ENCODE data around the gene SLC1A2. TPM values are rescaled to one million over a fixed set of nuclear protein-coding genes. Genes with fewer than 3 reads are reported as not detected.

Gene SLC1A2
- total and polyA plus RNA-seq, 7 experiments from 2014 or later: 0.13 to 0.69 (median 0.24) TPM; not detected in 4

DNA sequence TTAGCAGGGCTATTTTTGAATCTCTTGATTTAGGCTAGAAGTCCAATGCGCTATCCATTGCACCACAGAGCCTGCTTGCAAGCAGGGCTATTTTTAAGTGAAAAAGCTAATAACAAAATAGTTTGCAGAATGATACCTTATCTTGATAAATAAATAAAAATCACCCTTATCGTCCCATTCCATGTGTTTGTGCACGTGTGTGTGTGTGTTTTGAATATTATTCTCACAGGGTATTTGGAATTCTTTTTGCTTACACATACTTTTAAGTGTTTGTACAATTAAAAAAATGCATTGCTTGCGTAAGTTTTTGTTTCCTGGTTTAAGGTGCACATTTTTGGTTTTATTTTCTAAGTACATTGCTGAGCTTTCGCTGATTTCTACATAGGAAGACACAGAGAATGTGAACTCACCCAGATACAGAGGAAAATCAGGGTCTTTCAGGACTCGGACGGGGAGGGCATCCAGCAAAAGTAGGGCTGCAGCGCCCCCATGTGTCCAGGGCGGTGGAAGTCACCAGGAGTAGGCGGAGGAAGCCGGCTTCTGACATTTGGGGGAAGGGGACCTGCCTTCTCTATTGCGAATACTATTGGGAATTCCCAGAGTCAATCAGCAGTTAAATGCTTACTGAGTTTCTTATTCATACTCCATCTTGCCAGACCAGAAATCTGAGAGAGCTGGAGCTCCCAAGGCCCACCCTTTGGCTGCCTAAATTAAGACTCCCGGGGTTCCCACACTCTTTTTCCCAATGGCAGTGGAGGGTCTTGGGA is 27.3 kb downstream of the SLC1A2 start:
- no peaks in the 10 kb centered on the region for H3K27me3 ChIP-seq (ENCODE audit: control insufficient read depth in 2 of 2, insufficient read depth in 2 of 2, low read length in 2 of 2)
- peak overlapping the region; percentile 13 to 78 (median 63) for H3K4me3 Mint-ChIP-seq
- no peaks in the 10 kb centered on the region for H3K36me3 ChIP-seq (ENCODE audit: control insufficient read depth in 2 of 3, insufficient read depth in 3 of 3, low read length in 3 of 3)
- ATAC-seq (peak; percentile 93), DNase-seq (peak; percentile 70 to 93 (median 82))
- H3K4me1 Mint-ChIP-seq: peaks cover 8 to 35% (median 30%) of the 10 kb centered on the region in 7 donors
- H3K4me3 ChIP-seq (ENCODE audit: low read length): no peak overlapping the region
- CTCF ChIA-PET: interaction anchor here (0.5 to 7.3 kb wide), 26 partner anchors 12 to 928 kb away, joined by 3 to 99 read pairs (median 4); partner anchors contain the start of gene ELF5
- peaks cover 0 to 19% (median 0%) of the 10 kb centered on the region in 5 donors for H3K27me3 Mint-ChIP-seq
- POLR2A ChIA-PET: interaction anchor here (0.6 to 1.6 kb wide), 7 partner anchors 174 to 465 kb away, joined by 3 to 5 read pairs (median 4); no protein-coding TSS in a partner anchor
- H3K9me3 ChIP-seq (ENCODE audit: control insufficient read depth in 2 of 3, low read length in 3 of 3): no peaks in the 10 kb centered on the region
- H3K36me3 Mint-ChIP-seq: no peaks in the 10 kb centered on the region
- peak overlapping the region in 6 of 9 donors; percentile 25 to 86 (median 59) for H3K27ac Mint-ChIP-seq
- intact Hi-C loops (cut with micrococcal nuclease): loop anchor here (1.0 to 5.0 kb wide), 18 partner anchors 49 to 879 kb away; partner anchors contain the start of gene ELF5 (in 2 of the 2)
- no peaks in the 10 kb centered on the region for H3K9me3 Mint-ChIP-seq
- H3K4me1 ChIP-seq (ENCODE audit: control insufficient read depth in 2 of 2, insufficient read depth in 2 of 2, low read length in 2 of 2): peaks cover 0 to 17% of the 10 kb centered on the region in 2 donors
- H3K27ac ChIP-seq (ENCODE audit: low read depth, low read length): no peak overlapping the region

DNA sequence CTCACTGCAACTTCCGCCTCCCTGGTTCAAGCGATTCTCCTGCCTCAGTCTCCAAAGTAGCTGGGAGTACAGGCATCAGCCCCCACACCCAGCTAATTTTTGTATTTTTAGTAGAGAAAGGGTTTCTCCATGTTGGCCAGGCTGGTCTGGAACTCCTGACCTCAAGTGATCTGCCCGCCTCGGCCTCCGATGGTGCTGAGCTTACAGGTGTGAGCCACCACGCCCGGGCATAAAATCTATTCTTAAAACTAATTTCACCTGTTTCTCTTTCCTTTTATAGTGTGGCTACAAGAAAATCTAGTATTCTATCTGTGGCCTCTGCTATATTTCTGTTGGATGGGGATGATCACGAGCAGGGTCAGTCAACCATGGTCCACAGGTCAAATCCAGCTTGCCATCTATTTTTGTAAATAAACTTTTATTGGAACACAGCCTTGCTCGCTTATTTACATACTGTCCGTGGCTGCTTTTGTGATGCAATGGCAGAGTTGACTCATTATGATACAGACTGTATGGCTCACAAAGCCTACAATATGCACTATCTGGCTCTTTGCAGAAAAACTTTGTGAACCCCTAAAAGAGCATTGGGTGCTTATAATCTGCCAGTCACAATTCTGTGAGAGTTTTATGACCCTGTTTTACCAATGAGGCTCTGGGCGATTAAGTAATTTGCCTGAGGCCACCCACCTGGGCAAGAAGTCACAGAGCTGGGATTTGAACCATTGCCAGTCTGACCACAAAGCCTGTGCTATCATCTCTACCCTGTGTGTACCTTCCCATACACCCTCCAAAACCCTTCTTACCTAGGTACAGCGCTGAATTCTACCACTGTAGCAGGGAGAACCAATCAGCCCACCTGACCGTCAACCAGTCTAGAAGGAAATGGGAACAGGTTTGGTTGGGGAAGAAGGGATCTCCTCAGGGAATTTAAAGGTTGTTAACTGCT is 28.3 kb downstream of the SLC1A2 start:
- Histone ChIP-seq H3K27ac (ENCODE audit: low read depth, low read length) (no peak overlapping the region), H3K9me3 (ENCODE audit: control insufficient read depth in 2 of 3, low read length in 3 of 3) (no peaks in the 10 kb centered on the region), H3K36me3 (ENCODE audit: control insufficient read depth in 2 of 3, insufficient read depth in 3 of 3, low read length in 3 of 3) (no peaks in the 10 kb centered on the region), H3K4me1 (ENCODE audit: control insufficient read depth in 2 of 2, insufficient read depth in 2 of 2, low read length in 2 of 2) (peaks cover 0 to 17% of the 10 kb centered on the region in 2 donors), H3K4me3 (ENCODE audit: low read length) (no peak overlapping the region), H3K27me3 (ENCODE audit: control insufficient read depth in 2 of 2, insufficient read depth in 2 of 2, low read length in 2 of 2) (no peaks in the 10 kb centered on the region)
- ChIA-PET CTCF (interaction anchor here (0.7 to 7.3 kb wide), 18 partner anchors 13 to 805 kb away, joined by 3 to 99 read pairs (median 4); no protein-coding TSS in a partner anchor), POLR2A (interaction anchor here (0.9 to 1.1 kb wide), 5 partner anchors 173 to 251 kb away, joined by 3 to 4 read pairs (median 3); no protein-coding TSS in a partner anchor)
- H3K27ac Mint-ChIP-seq: peak overlapping the region in 4 of 9 donors; percentile 54 to 79 (median 64)
- intact Hi-C loops (cut with micrococcal nuclease): loop anchor here (1.0 to 5.0 kb wide), 4 partner anchors 60 to 309 kb away; no protein-coding TSS in a partner anchor
- ATAC-seq (peak; percentile 45), DNase-seq (peak in 1 of 9 donors; percentile 27)
- H3K27me3 Mint-ChIP-seq: peaks cover 0 to 19% (median 0%) of the 10 kb centered on the region in 5 donors
- peak overlapping the region in 4 of 10 donors; percentile 1 to 63 (median 16) for H3K4me3 Mint-ChIP-seq
- peaks cover 0 to 3% (median 0%) of the 10 kb centered on the region in 11 donors for H3K9me3 Mint-ChIP-seq
- peaks cover 8 to 35% (median 30%) of the 10 kb centered on the region in 7 donors for H3K4me1 Mint-ChIP-seq
- no peaks in the 10 kb centered on the region for H3K36me3 Mint-ChIP-seq

DNA sequence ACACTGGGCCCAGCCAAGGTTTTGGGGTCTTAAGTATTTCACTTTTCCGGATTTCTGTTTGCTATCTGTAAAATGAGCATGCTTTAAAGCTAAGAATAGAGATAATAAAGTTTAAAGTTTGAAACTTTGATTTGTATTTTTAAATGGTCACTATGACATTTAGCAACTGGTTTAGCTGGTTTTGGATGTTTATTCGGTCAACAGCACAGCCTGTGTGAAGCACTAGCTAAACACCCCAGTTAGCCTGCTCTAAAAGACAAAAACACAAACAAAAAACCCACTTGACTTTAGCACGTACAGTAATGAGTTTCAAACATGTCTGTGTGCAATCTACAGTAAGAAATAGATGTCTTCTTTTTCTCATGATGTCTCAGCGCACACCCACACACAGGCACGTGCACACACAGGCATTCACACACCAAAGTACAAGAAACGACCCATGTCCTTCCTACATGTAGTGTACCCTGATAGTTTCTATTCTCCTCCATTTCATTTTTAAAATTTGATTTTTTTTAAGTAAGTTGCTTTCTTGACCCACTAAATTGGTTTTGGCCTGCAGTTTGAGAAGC is 29.4 kb downstream of the SLC1A2 start:
- Mint-ChIP-seq H3K4me1 (peaks cover 6 to 31% (median 27%) of the 10 kb centered on the region in 7 donors), H3K4me3 (peak overlapping the region in 1 of 10 donors; percentile 15), H3K36me3 (peaks cover 0 to 2% (median 0%) of the 10 kb centered on the region in 5 donors), H3K27ac (peak overlapping the region in 5 of 9 donors; percentile 17 to 79 (median 28)), H3K27me3 (peaks cover 0 to 19% (median 0%) of the 10 kb centered on the region in 5 donors), H3K9me3 (peaks cover 0 to 3% (median 0%) of the 10 kb centered on the region in 11 donors)
- no peak for DNase-seq
- H3K4me1 ChIP-seq (ENCODE audit: control insufficient read depth in 2 of 2, insufficient read depth in 2 of 2, low read length in 2 of 2): peaks cover 0 to 17% of the 10 kb centered on the region in 2 donors
- ChIA-PET CTCF (interaction anchor here (0.7 to 7.3 kb wide), 5 partner anchors 75 to 804 kb away, joined by 3 to 99 read pairs (median 4); no protein-coding TSS in a partner anchor), POLR2A (interaction anchor here (1.1 kb wide), 1 partner anchor 464 kb away, joined by 3 read pairs; no protein-coding TSS in a partner anchor)
- H3K27me3 ChIP-seq (ENCODE audit: control insufficient read depth in 2 of 2, insufficient read depth in 2 of 2, low read length in 2 of 2): no peaks in the 10 kb centered on the region
- H3K36me3 ChIP-seq (ENCODE audit: control insufficient read depth in 2 of 3, insufficient read depth in 3 of 3, low read length in 3 of 3): no peaks in the 10 kb centered on the region
- intact Hi-C loops (cut with micrococcal nuclease): loop anchor here in 1 of 2 donors (5.0 kb wide), 3 partner anchors 97 to 308 kb away; no protein-coding TSS in a partner anchor
- ATAC-seq: no peak
- no peaks in the 10 kb centered on the region for H3K9me3 ChIP-seq (ENCODE audit: control insufficient read depth in 2 of 3, low read length in 3 of 3)
- no peak overlapping the region for H3K4me3 ChIP-seq (ENCODE audit: low read length)
- H3K27ac ChIP-seq (ENCODE audit: low read depth, low read length): no peak overlapping the region

DNA sequence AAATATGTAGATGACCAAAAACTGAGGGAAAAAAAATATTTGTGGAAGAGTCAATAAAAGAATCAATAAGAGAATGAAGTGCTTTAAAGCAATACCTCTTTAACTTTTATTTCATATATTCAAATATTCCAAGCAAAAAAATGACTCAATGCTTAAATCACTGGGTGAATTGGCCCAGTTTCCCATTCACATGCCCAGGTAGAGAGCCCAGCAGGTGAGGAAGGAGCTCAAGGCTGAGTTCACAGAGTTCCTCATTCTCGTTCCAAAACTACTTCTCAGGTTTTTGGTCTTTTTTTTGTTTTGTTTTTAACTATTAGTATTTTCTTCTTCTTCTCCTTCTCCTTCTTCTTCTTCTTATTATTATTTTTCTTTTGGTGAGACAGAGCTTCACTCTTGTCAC is 30.2 kb downstream of the SLC1A2 start:
- CTCF ChIA-PET: interaction anchor here (1.0 to 7.3 kb wide), 3 partner anchors 85 to 465 kb away, joined by 3 to 99 read pairs (median 3); no protein-coding TSS in a partner anchor
- Mint-ChIP-seq H3K27me3 (peaks cover 0 to 19% (median 0%) of the 10 kb centered on the region in 5 donors), H3K27ac (peak overlapping the region in 2 of 9 donors; percentile 50 to 89), H3K4me3 (no peak overlapping the region), H3K4me1 (peaks cover 6 to 25% (median 22%) of the 10 kb centered on the region in 7 donors), H3K9me3 (peaks cover 0 to 3% (median 0%) of the 10 kb centered on the region in 11 donors), H3K36me3 (peaks cover 0 to 2% (median 0%) of the 10 kb centered on the region in 5 donors)
- intact Hi-C loops (cut with micrococcal nuclease): no loop called here
- Histone ChIP-seq H3K4me1 (ENCODE audit: control insufficient read depth in 2 of 2, insufficient read depth in 2 of 2, low read length in 2 of 2) (peaks cover 0 to 17% of the 10 kb centered on the region in 2 donors), H3K36me3 (ENCODE audit: control insufficient read depth in 2 of 3, insufficient read depth in 3 of 3, low read length in 3 of 3) (no peaks in the 10 kb centered on the region), H3K9me3 (ENCODE audit: control insufficient read depth in 2 of 3, low read length in 3 of 3) (no peaks in the 10 kb centered on the region), H3K4me3 (ENCODE audit: low read length) (no peak overlapping the region), H3K27me3 (ENCODE audit: control insufficient read depth in 2 of 2, insufficient read depth in 2 of 2, low read length in 2 of 2) (no peaks in the 10 kb centered on the region), H3K27ac (ENCODE audit: low read depth, low read length) (no peak overlapping the region)
- ATAC-seq (no peak), DNase-seq (no peak)
- POLR2A ChIA-PET: interaction anchor here (0.5 to 0.6 kb wide), 2 partner anchors 56 to 116 kb away, joined by 3 read pairs; no protein-coding TSS in a partner anchor

GRCh38 chr11:35388061-35388460 is 31.3 kb downstream of the SLC1A2 start:
- intact Hi-C loops (cut with micrococcal nuclease): no loop called here
- Histone ChIP-seq H3K27me3 (ENCODE audit: control insufficient read depth in 2 of 2, insufficient read depth in 2 of 2, low read length in 2 of 2) (no peaks in the 10 kb centered on the region), H3K36me3 (ENCODE audit: control insufficient read depth in 2 of 3, insufficient read depth in 3 of 3, low read length in 3 of 3) (no peaks in the 10 kb centered on the region), H3K27ac (ENCODE audit: low read depth, low read length) (no peak overlapping the region), H3K4me3 (ENCODE audit: low read length) (no peak overlapping the region), H3K4me1 (ENCODE audit: control insufficient read depth in 2 of 2, insufficient read depth in 2 of 2, low read length in 2 of 2) (peaks cover 0 to 17% of the 10 kb centered on the region in 2 donors), H3K9me3 (ENCODE audit: control insufficient read depth in 2 of 3, low read length in 3 of 3) (no peaks in the 10 kb centered on the region)
- H3K4me1 Mint-ChIP-seq: peaks cover 6 to 25% (median 22%) of the 10 kb centered on the region in 7 donors
- H3K36me3 Mint-ChIP-seq: peaks cover 0 to 2% (median 0%) of the 10 kb centered on the region in 5 donors
- peak overlapping the region in 1 of 9 donors; percentile 22 for H3K27ac Mint-ChIP-seq
- H3K4me3 Mint-ChIP-seq: no peak overlapping the region
- ChIA-PET CTCF (interaction anchor here (1.2 kb wide), 1 partner anchor 466 kb away, joined by 3 read pairs; no protein-coding TSS in a partner anchor), POLR2A (no interaction called here)
- DNase-seq: no peak
- no peak for ATAC-seq
- peaks cover 0 to 8% (median 0%) of the 10 kb centered on the region in 5 donors for H3K27me3 Mint-ChIP-seq
- H3K9me3 Mint-ChIP-seq: peaks cover 0 to 3% (median 0%) of the 10 kb centered on the region in 11 donors
